ENCODE data around the gene FOXO3.

- TF ChIP-seq SIN3A (IDR thresholded peaks at IDR 0.05; ENCODE audit: borderline replicate concordance, insufficient read depth, low read depth, low read length) (no peak), POLR2AphosphoS5 (IDR thresholded peaks at IDR 0.05; ENCODE audit: low read depth, low read length) (no peak), CTCF (IDR thresholded peaks at IDR 0.05) (no peak), REST (IDR thresholded peaks at IDR 0.05; ENCODE audit: insufficient read depth in 1 of 2, low read depth in 2 of 2, low read length in 1 of 2) (no peak)
Measured at GRCh38 chr6:108563292-108563691, 2.6 kb downstream of the FOXO3 start.
